Measurements from ENCODE around the gene P2RX7.

Gene P2RX7

DNA sequence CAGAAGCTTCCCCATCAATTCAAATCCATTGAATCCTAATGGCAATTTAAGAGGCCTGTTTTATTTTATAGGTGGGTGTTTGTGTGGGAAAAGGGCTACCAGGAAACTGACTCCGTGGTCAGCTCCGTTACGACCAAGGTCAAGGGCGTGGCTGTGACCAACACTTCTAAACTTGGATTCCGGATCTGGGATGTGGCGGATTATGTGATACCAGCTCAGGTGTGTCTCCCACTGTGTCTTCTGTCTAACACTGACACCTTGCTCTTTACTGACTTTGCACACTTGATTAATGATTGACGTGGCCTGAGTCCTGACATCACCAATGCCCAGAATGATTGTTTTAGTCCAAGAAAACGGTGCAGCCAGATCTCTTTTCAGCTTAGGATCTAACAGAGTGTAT, 84.4 kb downstream of the P2RX7 start (continued):
- TF ChIP-seq ZC3H10 (CRISPR knock-in tag; IDR thresholded peaks at IDR 0.05) (no peak), ISL1 (CRISPR knock-in tag; IDR thresholded peaks at IDR 0.05) (no peak), CSDC2 (CRISPR knock-in tag; IDR thresholded peaks at IDR 0.05) (no peak), TCF4 (CRISPR knock-in tag; IDR thresholded peaks at IDR 0.05; ENCODE audit: borderline replicate concordance) (no peak), TOX (CRISPR knock-in tag; IDR thresholded peaks at IDR 0.05; ENCODE audit: borderline replicate concordance) (no peak), GLIS3 (CRISPR knock-in tag; IDR thresholded peaks at IDR 0.05) (no peak), ZFP3 (CRISPR knock-in tag; IDR thresholded peaks at IDR 0.05) (no peak)
- TF ChIP-seq, protein P1, sequence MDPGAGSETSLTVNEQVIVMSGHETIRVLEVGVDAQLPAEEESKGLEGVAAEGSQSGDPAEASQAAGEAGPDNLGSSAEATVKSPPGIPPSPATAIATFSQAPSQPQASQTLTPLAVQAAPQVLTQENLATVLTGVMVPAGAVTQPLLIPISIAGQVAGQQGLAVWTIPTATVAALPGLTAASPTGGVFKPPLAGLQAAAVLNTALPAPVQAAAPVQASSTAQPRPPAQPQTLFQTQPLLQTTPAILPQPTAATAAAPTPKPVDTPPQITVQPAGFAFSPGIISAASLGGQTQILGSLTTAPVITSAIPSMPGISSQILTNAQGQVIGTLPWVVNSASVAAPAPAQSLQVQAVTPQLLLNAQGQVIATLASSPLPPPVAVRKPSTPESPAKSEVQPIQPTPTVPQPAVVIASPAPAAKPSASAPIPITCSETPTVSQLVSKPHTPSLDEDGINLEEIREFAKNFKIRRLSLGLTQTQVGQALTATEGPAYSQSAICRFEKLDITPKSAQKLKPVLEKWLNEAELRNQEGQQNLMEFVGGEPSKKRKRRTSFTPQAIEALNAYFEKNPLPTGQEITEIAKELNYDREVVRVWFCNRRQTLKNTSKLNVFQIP (CRISPR knock-in tag; IDR thresholded peaks at IDR 0.05; ENCODE audit: borderline replicate concordance, low read depth), result no peak
- TF ChIP-seq, protein P2, sequence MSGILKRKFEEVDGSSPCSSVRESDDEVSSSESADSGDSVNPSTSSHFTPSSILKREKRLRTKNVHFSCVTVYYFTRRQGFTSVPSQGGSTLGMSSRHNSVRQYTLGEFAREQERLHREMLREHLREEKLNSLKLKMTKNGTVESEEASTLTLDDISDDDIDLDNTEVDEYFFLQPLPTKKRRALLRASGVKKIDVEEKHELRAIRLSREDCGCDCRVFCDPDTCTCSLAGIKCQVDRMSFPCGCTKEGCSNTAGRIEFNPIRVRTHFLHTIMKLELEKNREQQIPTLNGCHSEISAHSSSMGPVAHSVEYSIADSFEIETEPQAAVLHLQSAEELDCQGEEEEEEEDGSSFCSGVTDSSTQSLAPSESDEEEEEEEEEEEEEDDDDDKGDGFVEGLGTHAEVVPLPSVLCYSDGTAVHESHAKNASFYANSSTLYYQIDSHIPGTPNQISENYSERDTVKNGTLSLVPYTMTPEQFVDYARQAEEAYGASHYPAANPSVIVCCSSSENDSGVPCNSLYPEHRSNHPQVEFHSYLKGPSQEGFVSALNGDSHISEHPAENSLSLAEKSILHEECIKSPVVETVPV (CRISPR knock-in tag; IDR thresholded peaks at IDR 0.05), result no peak
- TF ChIP-seq, protein P3, sequence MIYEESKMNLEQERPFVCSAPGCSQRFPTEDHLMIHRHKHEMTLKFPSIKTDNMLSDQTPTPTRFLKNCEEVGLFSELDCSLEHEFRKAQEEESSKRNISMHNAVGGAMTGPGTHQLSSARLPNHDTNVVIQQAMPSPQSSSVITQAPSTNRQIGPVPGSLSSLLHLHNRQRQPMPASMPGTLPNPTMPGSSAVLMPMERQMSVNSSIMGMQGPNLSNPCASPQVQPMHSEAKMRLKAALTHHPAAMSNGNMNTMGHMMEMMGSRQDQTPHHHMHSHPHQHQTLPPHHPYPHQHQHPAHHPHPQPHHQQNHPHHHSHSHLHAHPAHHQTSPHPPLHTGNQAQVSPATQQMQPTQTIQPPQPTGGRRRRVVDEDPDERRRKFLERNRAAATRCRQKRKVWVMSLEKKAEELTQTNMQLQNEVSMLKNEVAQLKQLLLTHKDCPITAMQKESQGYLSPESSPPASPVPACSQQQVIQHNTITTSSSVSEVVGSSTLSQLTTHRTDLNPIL (CRISPR knock-in tag; IDR thresholded peaks at IDR 0.05; ENCODE audit: low read depth), result no peak

DNA sequence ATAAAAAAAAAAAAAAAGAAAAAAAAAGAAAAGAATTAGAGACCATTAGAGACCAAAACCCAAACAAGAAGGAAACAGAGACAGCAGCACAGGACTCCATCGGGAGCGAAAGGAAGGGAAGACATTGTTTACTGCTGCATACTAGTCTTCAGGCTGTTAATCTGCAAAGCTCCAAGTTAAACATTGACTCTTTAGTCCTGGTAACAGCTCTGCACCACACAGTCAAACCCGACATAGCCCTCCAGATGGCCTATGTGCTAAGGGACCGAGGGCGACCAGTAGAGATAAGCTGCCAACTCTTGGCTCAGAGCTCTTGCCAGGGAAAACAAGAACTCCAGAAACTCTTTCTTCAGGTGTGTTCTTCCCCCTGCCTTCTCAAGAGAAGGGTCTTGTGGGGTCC, 85.1 kb downstream of the P2RX7 start:
- no peak for ATAC-seq
- TF ChIP-seq, protein P4, sequence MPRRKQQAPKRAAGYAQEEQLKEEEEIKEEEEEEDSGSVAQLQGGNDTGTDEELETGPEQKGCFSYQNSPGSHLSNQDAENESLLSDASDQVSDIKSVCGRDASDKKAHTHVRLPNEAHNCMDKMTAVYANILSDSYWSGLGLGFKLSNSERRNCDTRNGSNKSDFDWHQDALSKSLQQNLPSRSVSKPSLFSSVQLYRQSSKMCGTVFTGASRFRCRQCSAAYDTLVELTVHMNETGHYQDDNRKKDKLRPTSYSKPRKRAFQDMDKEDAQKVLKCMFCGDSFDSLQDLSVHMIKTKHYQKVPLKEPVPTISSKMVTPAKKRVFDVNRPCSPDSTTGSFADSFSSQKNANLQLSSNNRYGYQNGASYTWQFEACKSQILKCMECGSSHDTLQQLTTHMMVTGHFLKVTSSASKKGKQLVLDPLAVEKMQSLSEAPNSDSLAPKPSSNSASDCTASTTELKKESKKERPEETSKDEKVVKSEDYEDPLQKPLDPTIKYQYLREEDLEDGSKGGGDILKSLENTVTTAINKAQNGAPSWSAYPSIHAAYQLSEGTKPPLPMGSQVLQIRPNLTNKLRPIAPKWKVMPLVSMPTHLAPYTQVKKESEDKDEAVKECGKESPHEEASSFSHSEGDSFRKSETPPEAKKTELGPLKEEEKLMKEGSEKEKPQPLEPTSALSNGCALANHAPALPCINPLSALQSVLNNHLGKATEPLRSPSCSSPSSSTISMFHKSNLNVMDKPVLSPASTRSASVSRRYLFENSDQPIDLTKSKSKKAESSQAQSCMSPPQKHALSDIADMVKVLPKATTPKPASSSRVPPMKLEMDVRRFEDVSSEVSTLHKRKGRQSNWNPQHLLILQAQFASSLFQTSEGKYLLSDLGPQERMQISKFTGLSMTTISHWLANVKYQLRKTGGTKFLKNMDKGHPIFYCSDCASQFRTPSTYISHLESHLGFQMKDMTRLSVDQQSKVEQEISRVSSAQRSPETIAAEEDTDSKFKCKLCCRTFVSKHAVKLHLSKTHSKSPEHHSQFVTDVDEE (CRISPR knock-in tag; IDR thresholded peaks at IDR 0.05), result no peak
- TF ChIP-seq, protein P5, sequence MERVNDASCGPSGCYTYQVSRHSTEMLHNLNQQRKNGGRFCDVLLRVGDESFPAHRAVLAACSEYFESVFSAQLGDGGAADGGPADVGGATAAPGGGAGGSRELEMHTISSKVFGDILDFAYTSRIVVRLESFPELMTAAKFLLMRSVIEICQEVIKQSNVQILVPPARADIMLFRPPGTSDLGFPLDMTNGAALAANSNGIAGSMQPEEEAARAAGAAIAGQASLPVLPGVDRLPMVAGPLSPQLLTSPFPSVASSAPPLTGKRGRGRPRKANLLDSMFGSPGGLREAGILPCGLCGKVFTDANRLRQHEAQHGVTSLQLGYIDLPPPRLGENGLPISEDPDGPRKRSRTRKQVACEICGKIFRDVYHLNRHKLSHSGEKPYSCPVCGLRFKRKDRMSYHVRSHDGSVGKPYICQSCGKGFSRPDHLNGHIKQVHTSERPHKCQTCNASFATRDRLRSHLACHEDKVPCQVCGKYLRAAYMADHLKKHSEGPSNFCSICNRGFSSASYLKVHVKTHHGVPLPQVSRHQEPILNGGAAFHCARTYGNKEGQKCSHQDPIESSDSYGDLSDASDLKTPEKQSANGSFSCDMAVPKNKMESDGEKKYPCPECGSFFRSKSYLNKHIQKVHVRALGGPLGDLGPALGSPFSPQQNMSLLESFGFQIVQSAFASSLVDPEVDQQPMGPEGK (CRISPR knock-in tag; IDR thresholded peaks at IDR 0.05; ENCODE audit: borderline replicate concordance), result no peak
- no peak for TF ChIP-seq ISL1 (CRISPR knock-in tag; IDR thresholded peaks at IDR 0.05)

DNA sequence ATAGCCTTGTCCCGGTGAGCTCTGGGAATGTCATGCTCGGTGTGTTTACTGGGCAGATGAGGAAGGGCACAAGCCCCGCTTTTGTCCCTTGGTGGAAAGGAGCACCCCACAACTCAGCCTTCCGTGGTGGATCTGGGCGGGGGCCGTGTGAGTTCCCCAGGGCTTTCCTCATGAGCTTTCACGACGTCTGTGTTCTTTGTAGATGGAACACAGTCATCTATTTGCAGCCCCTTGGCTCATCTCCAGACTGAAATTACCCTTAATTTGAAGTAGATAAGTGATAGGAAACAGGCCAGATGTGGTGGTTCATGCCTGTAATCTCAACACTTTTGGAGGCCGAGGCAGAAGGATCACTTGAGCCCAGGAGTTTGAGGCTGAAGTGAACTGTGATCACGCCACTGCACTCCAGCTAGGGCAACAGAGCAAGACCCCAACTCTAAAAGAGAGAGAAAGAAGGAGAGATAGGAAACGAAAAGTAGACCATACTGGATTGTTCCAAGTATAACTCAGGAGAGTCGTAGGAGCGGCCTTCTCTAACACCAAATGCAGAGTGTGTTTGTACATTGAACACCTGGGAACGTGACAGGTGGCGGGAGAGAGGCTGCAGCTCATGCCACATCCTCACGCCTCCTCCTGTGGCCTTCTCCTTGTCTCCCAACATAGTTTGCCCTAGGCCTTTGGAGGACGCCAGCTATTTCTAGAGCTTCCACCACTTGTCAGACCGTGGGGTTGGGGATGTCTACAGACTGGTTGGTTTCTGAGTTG, 86.1 kb downstream of the P2RX7 start:
- ATAC-seq, result no peak
- TF ChIP-seq, protein P5 (CRISPR knock-in tag; IDR thresholded peaks at IDR 0.05; ENCODE audit: borderline replicate concordance), result no peak
- TF ChIP-seq ESRRG (CRISPR knock-in tag; IDR thresholded peaks at IDR 0.05), result no peak
- no peak for TF ChIP-seq ZNF565 (CRISPR knock-in tag; conservative IDR thresholded peaks at IDR 0.05; ENCODE audit: low read depth)
- no peak for TF ChIP-seq PPARA (CRISPR knock-in tag; IDR thresholded peaks at IDR 0.05; ENCODE audit: borderline replicate concordance)
- no peak for TF ChIP-seq CSDC2 (CRISPR knock-in tag; IDR thresholded peaks at IDR 0.05)
- TF ChIP-seq, protein P3 (CRISPR knock-in tag; IDR thresholded peaks at IDR 0.05; ENCODE audit: low read depth), result no peak
- TF ChIP-seq, protein P4 (CRISPR knock-in tag; IDR thresholded peaks at IDR 0.05), result no peak
- peak; percentile 58; the same call in 1 of the 2 replicates for TF ChIP-seq TCF4 (CRISPR knock-in tag; IDR thresholded peaks at IDR 0.05; ENCODE audit: borderline replicate concordance)
- TF ChIP-seq ZFP3 (CRISPR knock-in tag; IDR thresholded peaks at IDR 0.05), result no peak
- TF ChIP-seq, protein P1 (CRISPR knock-in tag; IDR thresholded peaks at IDR 0.05; ENCODE audit: borderline replicate concordance, low read depth), result no peak
- TF ChIP-seq ZFP30 (CRISPR knock-in tag; IDR thresholded peaks at IDR 0.05), result no peak

Measured in SK-N-SH treated with all-trans-retinoic acid at 6 μM for 48 hours (cell line).